Activated naive CD8-positive, alpha-beta T cell (primary cell): Measurements from ENCODE around the gene PTPRM.
"Not testable (repeated sequence)": the region's sequence is repeated elsewhere in the genome, so short reads cannot be mapped to it uniquely, and the experiment has no call there.

Experiments
- H3K27ac Mint-ChIP-seq: one replicate; pipeline ENCODE4 v1.8.0; 2021; ENCODE audit warnings: mixed read lengths
- H3K27me3 Mint-ChIP-seq: one replicate; pipeline ENCODE4 v1.8.0; 2021; ENCODE audit warnings: mixed read lengths
- H3K36me3 Mint-ChIP-seq: one replicate; pipeline ENCODE4 v1.8.0; 2021; ENCODE audit warnings: mixed read lengths
- H3K4me1 Mint-ChIP-seq: one replicate; pipeline ENCODE4 v1.8.0; 2021; ENCODE audit warnings: low read depth, mixed read lengths
- H3K4me3 Mint-ChIP-seq: one replicate; pipeline ENCODE4 v1.8.0; 2021; ENCODE audit warnings: mild to moderate bottlenecking, mixed read lengths
- H3K9me3 Mint-ChIP-seq: one replicate; pipeline ENCODE4 v1.8.0; 2021; ENCODE audit warnings: low read depth, mixed read lengths

The PTPRM gene

DNA sequence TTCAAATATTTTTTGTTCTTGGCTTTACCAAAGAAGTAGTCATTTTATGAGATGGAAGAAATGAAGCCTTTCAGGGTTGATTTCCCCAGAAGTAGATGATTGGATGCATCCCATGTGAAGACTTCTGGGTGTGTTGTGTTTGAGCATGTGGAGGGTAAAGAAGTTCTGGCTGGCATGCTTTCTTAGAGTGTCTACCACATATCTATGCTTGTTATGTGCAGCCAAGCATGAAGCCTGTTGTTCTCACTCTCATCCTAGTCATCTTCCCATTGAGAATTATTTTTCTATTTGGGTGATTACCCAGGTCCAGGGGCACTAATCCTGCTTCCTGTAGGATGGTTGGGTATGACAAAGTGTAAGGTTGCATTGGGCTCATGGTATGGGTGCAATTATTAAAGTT is 472.9 kb downstream of the PTPRM start:
- Mint-ChIP-seq H3K36me3 (no peaks in the 10 kb centered on the region), H3K27me3 (no peaks in the 10 kb centered on the region), H3K4me1 (no peaks in the 10 kb centered on the region), H3K9me3 (no peaks in the 10 kb centered on the region), H3K27ac (no peak overlapping the region), H3K4me3 (no peak overlapping the region)

DNA sequence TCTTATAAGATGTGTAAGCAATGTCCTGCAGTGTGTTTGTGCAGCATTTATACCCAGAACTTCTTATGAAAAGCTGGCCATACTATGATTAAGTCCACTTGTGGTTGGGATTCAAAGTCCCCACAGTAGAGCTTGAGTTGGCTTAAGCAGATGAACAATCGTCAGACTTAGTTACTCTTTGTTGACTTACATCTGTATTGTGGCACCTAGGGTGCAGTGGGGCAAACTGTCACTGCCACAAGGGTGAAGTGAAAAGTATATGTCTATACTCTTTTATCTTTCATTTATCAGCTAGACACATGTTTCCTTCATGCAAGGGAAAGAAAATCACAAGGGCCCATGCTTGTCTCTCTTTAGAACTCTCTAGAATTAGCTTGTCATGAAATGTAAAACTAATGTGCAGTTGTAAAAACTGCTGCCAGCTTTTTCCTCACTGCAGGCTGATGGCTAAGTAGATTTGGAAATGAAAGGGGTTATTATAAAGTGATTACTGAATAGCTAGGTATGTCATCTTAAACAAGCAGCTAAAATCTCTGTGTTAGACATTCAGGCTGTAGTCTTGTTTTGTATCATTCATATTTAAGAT is 474.5 kb downstream of the PTPRM start:
- Mint-ChIP-seq H3K4me1 (no peaks in the 10 kb centered on the region), H3K9me3 (no peaks in the 10 kb centered on the region), H3K27ac (no peak overlapping the region), H3K4me3 (no peak overlapping the region), H3K27me3 (no peaks in the 10 kb centered on the region), H3K36me3 (no peaks in the 10 kb centered on the region)

DNA sequence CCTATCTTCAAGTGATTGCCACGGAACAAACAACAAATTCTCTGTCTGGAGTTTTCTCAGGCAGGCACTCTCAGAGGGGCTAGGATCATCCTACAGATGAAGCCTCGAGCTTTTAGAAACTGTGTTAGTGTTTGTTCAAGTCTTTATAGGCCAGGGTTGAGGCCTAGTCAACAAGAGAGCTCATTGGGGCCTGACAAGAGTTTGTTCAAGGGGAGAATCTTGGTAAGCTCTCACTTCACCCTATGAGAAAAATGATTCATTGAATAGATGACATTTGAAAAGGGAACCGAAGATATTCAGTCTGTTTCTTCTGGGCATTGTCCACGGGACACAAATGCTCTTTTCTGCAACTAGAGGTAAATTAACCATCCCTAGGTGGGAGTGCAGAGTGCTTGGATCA is 476.9 kb downstream of the PTPRM start:
- Mint-ChIP-seq H3K27me3 (no peaks in the 10 kb centered on the region), H3K4me1 (no peaks in the 10 kb centered on the region), H3K27ac (no peak overlapping the region), H3K9me3 (no peaks in the 10 kb centered on the region), H3K4me3 (no peak overlapping the region), H3K36me3 (no peaks in the 10 kb centered on the region)

DNA sequence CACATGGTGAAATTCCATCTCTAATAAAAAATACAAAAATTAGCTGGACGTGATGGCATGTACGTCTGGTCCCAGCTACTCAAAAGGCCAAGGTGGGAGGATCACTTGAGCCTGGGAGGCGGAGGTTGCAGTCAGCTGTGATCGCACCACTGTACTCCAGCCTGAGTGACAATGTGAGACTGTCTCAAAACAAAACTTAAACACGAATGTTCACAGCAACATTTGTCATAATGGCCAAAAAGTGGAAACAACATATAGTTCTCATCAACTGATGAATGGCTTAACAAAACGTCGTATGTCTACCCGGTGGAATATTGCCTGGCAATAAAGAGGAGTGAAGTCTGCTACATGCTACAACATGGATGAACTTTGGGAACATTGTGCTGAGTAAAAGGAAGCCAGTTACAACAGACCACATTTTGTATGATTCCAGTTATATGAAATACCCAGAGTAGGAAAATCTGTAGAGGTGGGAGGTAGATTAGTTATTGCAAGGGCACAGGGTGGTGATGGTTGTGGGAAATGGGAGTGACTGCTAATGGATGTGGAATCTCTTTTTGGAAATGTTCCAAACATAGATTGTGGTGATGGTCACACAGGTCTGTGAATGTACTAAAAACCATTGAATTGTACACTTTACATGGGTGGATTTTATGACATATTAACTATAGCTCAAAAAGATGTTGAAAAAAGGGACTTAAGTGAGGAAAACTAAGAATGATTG is 478.2 kb downstream of the PTPRM start:
- Mint-ChIP-seq H3K27me3 (no peaks in the 10 kb centered on the region), H3K36me3 (no peaks in the 10 kb centered on the region), H3K4me1 (no peaks in the 10 kb centered on the region), H3K4me3 (no peak overlapping the region), H3K27ac (no peak overlapping the region), H3K9me3 (peaks cover 3% of the 10 kb centered on the region)

DNA sequence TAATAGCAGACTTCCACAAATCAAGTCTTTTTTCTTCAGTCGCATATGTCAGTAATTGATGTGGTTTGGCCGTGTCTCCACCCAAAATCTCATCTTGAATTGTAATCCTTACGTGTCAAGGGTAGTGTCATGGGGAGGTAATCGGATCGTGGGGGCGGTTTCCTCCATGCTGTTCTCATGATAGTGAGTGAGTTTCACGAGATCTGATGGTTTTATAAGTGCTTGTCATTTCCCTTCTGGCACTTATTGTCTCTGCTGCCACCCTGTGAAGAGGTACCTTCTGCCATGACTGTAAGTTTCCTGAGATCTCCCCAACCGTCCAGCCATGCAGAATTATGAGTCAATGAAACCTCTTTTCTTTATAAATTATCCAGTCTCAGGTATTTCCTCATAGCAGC is 478.8 kb downstream of the PTPRM start:
- H3K4me1 Mint-ChIP-seq = no peaks in the 10 kb centered on the region
- no peak overlapping the region for H3K4me3 Mint-ChIP-seq
- no peaks in the 10 kb centered on the region for H3K27me3 Mint-ChIP-seq
- H3K27ac Mint-ChIP-seq = no peak overlapping the region
- H3K36me3 Mint-ChIP-seq = no peaks in the 10 kb centered on the region
- H3K9me3 Mint-ChIP-seq = peaks cover 3% of the 10 kb centered on the region

DNA sequence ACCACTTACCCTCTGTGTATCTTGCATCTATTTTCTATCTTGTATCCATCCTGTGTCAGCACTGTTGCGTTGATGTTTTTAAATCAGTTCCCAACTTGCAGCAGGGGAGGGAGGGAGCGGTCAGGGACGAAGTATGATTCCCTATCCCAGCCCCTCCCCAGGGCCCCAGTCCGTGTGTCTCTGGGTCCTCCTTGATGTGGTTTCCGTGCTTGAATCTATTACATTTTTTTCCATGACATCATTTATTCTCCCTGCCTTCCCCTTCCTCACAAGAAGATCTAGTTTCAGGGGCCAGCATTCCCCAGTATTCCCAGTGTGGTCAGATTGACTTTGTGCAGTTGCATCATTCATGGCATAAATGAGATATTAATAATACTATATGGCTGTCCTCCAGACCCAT is 479.3 kb downstream of the PTPRM start:
- H3K4me3 Mint-ChIP-seq = no peak overlapping the region
- H3K4me1 Mint-ChIP-seq = no peaks in the 10 kb centered on the region
- H3K9me3 Mint-ChIP-seq = peaks cover 3% of the 10 kb centered on the region
- H3K27me3 Mint-ChIP-seq = no peaks in the 10 kb centered on the region
- H3K36me3 Mint-ChIP-seq = no peaks in the 10 kb centered on the region
- no peak overlapping the region for H3K27ac Mint-ChIP-seq

DNA sequence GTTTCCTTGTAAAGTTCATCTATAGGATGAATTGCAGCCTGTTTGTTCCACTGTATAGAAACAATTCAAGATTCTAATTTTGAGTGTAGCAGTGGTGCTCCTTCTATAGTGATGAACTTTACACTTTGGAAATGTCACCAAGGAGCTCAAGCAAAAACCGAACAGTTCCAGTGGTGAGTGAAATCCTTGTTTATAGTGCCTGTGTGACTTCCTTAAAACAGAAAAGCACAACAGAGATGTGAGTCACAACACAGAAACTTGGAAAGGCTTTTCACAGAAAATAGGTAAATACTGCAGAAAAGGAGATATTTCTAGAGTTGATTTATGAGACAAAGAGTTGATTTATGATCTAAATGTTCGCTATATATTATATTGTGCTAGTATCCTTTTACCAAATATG is 482.0 kb downstream of the PTPRM start:
- no peak overlapping the region for H3K27ac Mint-ChIP-seq
- no peaks in the 10 kb centered on the region for H3K4me1 Mint-ChIP-seq
- H3K27me3 Mint-ChIP-seq = no peaks in the 10 kb centered on the region
- H3K36me3 Mint-ChIP-seq = no peaks in the 10 kb centered on the region
- peaks cover 3% of the 10 kb centered on the region for H3K9me3 Mint-ChIP-seq
- no peak overlapping the region for H3K4me3 Mint-ChIP-seq

DNA sequence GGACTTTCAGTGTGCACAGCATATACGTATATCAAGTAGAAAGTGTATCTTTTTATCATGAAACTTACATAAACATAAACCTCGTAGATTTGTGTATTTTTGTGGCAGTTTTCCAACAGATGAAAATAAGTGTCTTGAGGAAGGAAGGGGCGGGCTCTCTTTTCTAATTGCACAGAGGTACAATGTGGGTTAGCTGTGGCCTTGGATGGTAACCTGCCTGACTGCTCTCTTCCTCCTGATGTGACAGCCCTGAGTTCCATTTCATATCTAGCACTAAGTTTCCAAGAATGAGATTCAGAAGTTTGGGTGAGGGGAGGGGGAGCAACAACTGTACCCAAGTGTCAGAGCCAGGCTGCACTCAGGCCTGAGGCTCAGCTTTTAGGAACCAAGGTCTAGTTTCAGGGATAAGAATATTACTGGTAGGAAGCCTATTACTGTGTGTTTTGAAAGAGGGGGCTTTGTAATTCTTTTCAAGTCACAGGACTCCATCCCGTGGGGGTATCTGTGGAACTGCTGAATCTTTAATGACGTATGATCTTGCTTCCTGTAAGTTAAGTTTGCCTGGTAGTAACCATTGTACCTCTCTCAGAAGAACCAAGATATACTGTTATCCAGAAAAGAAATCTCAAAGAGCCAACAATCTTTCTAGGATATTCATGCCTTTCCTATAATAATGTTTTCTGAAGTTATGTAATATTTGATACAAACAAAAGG is 483.7 kb downstream of the PTPRM start:
- no peaks in the 10 kb centered on the region for H3K4me1 Mint-ChIP-seq
- peaks cover 3% of the 10 kb centered on the region for H3K9me3 Mint-ChIP-seq

DNA sequence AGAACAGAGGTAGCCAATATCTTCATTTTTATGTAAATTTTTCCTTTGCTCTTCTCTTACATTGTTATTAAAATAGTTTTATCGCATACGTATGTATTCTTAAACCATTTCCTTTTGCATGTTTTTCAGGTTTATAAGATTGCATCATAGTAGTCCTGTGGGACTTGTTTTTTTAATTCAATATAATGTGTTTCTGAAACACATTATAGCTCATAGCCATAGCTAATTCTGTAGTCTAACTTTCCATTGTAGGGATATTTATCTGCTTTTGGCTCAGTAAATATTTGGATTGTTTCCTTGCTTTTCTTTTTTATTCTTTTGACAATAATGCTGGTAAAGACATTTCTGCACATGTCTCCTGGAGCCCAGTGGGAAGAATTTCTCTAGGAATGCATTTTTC is 484.3 kb downstream of the PTPRM start:
- Mint-ChIP-seq H3K4me3 (no peak overlapping the region), H3K36me3 (no peaks in the 10 kb centered on the region), H3K4me1 (no peaks in the 10 kb centered on the region), H3K27ac (no peak overlapping the region), H3K27me3 (no peaks in the 10 kb centered on the region), H3K9me3 (peaks cover 3% of the 10 kb centered on the region)

More for the DNA sequence above, 483.7 kb downstream of the PTPRM start:
- Mint-ChIP-seq H3K27me3 (no peaks in the 10 kb centered on the region), H3K36me3 (no peaks in the 10 kb centered on the region), H3K4me3 (no peak overlapping the region), H3K27ac (no peak overlapping the region)

DNA sequence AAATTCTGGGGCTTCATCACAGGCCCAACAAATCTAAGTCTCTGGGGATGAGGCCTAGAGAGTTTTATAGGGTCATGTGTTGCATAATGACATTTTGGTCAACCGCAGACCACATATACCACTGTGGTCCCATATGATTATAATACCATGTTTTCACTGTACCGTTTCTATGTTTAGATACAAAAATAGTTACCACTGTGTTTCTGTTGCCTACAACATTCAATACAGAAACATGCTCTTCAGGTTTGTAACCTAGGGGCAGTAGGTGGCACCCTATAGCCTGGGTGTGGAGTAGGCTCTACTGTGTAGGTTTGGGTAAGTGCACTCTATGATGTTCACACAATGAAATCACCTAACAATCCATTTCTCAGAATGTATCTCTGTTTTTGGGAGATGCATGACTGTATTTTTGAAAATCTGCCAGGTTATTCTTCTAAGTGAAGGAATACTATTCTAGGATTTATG is 485.2 kb downstream of the PTPRM start:
- Mint-ChIP-seq H3K9me3 (peaks cover 3% of the 10 kb centered on the region), H3K36me3 (no peaks in the 10 kb centered on the region), H3K27me3 (no peaks in the 10 kb centered on the region), H3K4me1 (no peaks in the 10 kb centered on the region), H3K4me3 (no peak overlapping the region), H3K27ac (no peak overlapping the region)

DNA sequence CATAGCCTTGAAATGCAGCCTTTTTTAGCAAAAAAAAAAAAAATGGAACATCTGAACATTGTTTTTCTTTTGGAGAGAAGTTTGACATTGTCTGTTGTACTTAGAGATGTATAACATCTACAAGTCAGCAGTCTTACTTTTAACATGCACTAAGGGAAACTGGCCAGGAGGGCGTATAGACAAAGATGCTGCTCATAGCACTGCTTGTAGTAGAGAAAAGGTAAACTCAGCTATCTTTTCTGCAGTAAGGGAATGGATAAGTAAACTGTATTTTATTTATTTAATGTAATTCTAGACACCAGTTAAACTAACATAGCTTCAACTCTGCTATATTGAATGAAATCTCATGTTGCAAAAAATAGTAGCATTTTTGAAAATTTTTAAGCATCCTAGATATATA is 489.6 kb downstream of the PTPRM start:
- Mint-ChIP-seq H3K4me1 (no peaks in the 10 kb centered on the region), H3K36me3 (no peaks in the 10 kb centered on the region), H3K27me3 (no peaks in the 10 kb centered on the region), H3K9me3 (no peaks in the 10 kb centered on the region), H3K4me3 (no peak overlapping the region), H3K27ac (no peak overlapping the region)

DNA sequence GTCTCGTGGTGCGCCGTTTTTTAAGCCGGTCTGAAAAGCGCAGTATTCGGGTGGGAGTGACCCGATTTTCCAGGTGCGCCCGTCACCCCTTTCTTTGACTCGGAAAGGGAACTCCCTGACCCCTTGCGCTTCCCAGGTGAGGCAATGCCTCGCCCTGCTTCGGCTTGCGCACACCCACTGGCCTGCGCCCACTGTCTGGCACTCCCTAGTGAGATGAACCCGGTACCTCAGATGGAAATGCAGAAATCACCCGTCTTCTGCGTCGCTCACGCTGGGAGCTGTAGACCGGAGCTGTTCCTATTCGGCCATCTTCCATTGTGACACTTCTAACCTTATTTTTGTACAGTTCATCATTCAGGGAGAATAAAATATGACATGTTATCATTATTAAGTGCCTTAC is 496.0 kb downstream of the PTPRM start:
- not testable (repeated sequence) for H3K9me3 Mint-ChIP-seq, H3K27ac Mint-ChIP-seq, H3K4me3 Mint-ChIP-seq, H3K36me3 Mint-ChIP-seq, H3K27me3 Mint-ChIP-seq, H3K4me1 Mint-ChIP-seq

DNA sequence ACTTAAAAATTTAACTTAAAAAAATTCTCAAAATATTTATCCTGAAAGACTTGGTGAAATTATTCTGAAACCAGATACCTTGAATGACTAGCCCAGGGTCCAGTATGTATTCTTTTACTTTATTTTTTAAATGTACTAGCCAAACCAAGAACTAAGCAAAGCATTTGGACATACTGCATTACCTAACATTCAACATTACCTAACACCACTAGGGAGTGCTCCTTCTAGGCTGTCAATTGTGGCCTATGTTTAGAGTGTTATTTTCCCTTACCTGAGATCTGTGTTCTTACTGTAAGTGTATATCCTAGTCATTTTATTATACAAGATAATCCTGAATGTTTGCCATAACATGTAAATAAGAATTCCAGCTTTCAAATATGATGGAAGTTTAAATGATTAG is 496.6 kb downstream of the PTPRM start:
- H3K27ac Mint-ChIP-seq = no peak overlapping the region
- H3K4me3 Mint-ChIP-seq = no peak overlapping the region
- H3K27me3 Mint-ChIP-seq = no peaks in the 10 kb centered on the region

DNA sequence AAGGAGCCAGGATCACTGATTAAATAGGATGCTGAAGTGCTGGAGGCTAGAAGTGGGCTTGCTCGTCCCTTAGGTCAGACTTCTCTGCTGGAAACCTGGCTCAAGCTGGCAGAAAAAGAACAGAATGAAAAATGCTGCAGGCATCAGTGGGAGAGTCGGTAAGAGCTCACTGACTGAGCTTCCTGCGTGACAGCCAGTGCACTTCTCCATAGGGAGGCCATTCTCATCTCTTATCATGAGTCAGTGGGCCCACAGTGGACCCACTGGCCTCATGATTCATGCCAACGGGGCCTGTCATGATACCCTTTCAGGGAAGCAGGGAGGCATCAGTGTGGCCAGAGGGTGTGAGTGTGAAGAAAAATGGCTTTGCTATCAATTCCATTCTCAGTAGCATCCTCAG is 498.2 kb downstream of the PTPRM start:
- H3K27ac Mint-ChIP-seq = no peak overlapping the region
- H3K27me3 Mint-ChIP-seq = no peaks in the 10 kb centered on the region
- H3K36me3 Mint-ChIP-seq = no peaks in the 10 kb centered on the region
- H3K4me3 Mint-ChIP-seq = no peak overlapping the region
- no peaks in the 10 kb centered on the region for H3K9me3 Mint-ChIP-seq
- H3K4me1 Mint-ChIP-seq = no peaks in the 10 kb centered on the region

More for the DNA sequence above, 496.6 kb downstream of the PTPRM start:
- H3K9me3 Mint-ChIP-seq = no peaks in the 10 kb centered on the region
- no peaks in the 10 kb centered on the region for H3K4me1 Mint-ChIP-seq
- H3K36me3 Mint-ChIP-seq = no peaks in the 10 kb centered on the region

DNA sequence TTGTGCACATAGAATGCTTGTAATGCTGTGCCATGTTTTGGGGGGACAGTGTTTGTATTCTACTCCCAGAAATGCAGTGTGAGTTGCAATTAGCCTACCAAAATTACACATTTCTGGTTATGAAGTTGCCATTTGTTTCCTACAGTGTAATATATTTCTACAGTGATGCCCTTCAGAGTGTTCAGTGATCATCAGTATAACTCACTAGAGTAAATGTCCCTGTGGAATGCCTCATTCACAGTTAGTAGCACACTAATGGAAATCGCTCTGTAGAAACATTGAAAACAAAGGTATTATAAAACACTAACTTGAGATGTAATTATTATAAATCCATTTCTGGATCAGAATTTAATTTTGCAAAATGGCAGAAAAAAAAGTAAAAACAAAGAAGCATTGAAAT is 498.7 kb downstream of the PTPRM start:
- Mint-ChIP-seq H3K27me3 (no peaks in the 10 kb centered on the region), H3K36me3 (no peaks in the 10 kb centered on the region), H3K27ac (no peak overlapping the region), H3K9me3 (no peaks in the 10 kb centered on the region), H3K4me1 (no peaks in the 10 kb centered on the region), H3K4me3 (no peak overlapping the region)
